NCI-H524 (cell line): ENCODE measurements around the gene MYPN.
"Not testable (repeated sequence)": the region's sequence is repeated elsewhere in the genome, so short reads cannot be mapped to it uniquely, and the experiment has no call there.

Experiments
- DNase-seq, 2 experiments: peaks; one replicate each; lab custom pipeline; 2025; lab: John Stamatoyannopoulos, UW

Gene MYPN

GRCh38 chr10:68135922-68136792 is 26.9 kb downstream of the MYPN start:
- no peak for DNase-seq

- DNase-seq, result no peak
Measured at GRCh38 chr10:68137171-68137570, 27.9 kb downstream of the MYPN start.

- no peak for DNase-seq
Measured at GRCh38 chr10:68138526-68138925, 29.2 kb downstream of the MYPN start.

DNA sequence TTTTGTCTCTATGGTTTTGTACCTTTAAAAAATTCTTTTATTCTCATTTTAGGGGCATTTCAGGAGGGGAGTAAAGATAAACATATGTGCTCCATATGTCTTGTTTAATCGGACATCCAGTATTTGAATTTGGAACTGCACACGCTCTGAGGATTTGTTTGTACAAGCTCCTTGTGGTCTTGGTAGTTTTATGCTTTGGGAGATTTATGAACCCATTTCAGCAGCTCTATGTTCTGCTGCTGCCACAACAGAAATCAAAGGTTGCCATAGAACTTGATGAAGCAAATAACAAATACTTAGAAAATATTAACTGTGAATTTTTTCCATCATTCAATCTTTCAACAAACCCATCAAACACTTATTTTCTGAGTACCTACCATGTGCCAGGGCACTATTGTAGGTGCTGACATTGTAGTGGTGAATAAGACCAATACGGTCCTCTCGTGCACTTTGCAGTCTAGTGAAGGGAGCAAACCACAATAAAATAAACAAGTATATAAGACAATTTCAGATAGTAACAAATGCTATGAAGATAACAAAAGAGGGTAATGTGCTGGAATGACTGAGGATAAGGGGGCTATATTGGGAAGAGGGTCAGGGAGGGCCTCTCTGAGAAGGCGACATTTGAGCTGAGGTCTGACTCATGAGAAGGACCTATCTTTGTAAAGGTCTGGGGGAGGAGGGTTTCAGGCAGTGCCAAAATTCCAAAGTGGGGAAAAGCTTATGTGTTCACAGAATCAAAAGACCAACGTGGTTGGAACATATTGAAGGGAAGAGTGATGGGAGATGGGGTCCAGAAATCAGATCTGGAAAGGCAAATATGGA is 30.4 kb downstream of the MYPN start:
- DNase-seq, result no peak

DNA sequence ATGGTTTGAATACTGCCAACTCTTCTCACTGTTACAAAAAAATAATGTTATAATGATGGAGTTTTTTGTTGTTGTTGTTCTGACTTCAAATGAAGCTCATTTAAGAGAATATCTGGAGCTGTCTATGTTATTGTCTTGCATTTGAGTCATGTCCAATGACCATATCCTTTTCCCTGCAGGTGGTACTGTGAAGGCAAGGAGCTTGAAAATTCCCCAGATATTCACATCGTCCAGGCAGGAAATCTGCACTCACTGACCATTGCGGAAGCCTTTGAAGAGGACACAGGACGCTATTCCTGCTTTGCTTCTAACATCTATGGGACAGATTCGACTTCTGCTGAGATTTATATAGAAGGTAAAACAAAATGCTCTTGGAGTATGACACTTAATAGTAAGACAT is 33.5 kb downstream of the MYPN start:
- DNase-seq, result no peak

- DNase-seq, result no peak
Measured at GRCh38 chr10:68144709-68145108, 35.4 kb downstream of the MYPN start.

GRCh38 chr10:68145705-68146104 is 36.4 kb downstream of the MYPN start:
- DNase-seq, result no peak

DNA sequence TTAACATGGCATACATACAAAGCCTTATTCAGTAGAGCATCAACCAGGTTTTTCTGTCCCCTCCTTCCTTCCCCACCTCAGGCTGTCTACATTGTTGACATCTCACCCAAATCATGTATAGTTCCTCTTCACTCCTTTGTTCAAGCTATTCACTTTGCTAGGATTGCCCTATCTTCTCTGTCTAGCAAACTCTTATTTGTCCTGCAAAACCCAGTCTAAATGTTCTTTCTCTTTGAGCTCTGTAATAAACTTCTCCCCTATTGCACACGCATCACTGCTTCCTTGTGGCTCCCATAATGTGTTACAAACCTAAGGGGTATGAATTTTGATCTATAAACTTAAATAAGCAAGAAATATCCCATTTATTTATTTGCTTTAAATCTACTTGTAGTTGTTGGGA is 36.8 kb downstream of the MYPN start:
- DNase-seq, result no peak

GRCh38 chr10:68151453-68151852 is 42.2 kb downstream of the MYPN start:
- no peak for DNase-seq

- no peak for DNase-seq
Measured at GRCh38 chr10:68153473-68154210, 44.4 kb downstream of the MYPN start.

DNA sequence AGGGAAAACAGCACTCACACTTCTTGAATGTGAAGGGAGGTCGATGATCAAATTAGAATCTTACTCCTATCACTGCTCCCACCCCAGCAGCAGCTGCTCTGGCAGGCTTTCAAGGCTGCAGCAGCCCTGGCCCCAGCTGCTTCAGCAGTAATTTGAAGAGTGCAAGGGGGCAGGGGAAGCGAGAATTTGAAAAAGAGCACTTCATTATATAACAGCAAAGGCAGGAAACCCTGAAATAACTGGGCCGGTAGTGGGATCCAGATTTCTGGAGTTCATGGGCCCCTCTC is 44.9 kb downstream of the MYPN start:
- DNase-seq, result peak; percentile 21 to 43

GRCh38 chr10:68155615-68156210 is 46.4 kb downstream of the MYPN start:
- DNase-seq, result no peak

GRCh38 chr10:68156373-68157185 is 47.3 kb downstream of the MYPN start:
- DNase-seq, result peak in 1 of 2 experiments; percentile 2

- DNase-seq, result not testable (repeated sequence)
Measured at GRCh38 chr10:68157522-68157921, 48.2 kb downstream of the MYPN start.

DNA sequence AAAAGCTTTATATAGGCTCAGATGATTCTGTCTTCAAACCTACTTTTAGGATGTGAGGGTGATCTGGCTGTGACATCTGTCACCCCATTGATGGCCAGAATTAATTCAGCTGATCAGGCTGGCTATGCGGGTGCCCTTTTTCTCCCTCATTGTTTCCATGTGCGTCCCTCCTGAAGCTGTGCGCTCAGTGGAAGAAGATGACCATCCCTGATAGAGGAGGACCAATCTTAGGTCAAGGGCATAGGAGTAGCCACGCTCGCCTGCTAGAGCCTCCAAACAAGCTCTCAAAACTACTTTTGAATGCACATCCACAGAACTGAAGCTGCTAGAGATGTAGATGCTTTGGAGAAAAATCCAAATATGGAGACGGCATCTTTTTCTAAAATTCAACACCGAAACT is 48.7 kb downstream of the MYPN start:
- peak in 1 of 2 experiments; percentile 0 for DNase-seq

DNA sequence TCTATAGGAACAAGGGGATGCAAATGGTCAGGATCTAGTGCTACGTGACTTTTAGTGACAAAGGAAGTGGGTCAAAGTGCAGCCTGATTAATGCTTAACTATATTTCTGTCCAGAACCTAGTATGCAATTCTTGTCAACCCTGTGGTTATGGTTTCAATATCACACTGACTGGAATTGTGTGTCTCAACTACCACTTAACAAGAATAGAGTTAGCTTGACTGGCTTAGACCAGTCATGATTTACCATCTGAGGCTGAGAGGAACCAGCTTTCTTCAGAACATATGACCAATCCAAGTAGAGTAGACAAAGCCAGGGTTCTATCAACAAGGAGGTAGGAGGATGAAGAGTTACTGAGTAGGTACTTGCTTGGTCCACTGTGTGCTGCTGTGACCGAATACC is 54.4 kb downstream of the MYPN start:
- DNase-seq, result no peak

GRCh38 chr10:68165643-68166042 is 56.4 kb downstream of the MYPN start:
- no peak for DNase-seq

- DNase-seq, result no peak
Measured at GRCh38 chr10:68166871-68167585, 57.7 kb downstream of the MYPN start.

- DNase-seq, result no peak
Measured at GRCh38 chr10:68167586-68168189, 58.4 kb downstream of the MYPN start.

DNA sequence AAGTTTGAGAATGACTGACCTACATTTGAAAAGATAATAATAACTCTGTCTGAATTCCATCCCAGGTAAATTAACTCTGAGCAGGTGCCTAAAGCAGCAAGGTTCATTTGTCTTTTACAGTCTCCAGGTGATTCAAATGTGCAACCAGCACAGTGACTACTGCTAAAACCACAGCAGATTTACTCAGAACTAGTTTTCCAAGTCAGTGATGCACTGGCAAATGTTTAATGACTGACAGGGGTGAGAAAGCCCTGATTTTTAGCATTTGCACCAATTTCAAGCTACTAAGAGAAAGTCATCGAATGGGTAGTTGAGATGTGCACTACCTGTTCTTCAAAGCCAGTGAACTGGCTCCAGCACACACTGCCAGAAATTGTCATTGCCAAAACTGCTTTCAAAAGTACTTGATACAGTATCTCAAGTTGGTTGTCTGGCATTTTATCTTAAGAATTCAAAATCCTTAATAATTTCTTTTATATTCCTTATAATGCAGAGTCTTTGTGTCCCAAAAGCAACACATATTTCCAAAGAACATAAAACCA is 62.3 kb downstream of the MYPN start:
- no peak for DNase-seq
